ENCODE data around the gene ABHD12.

The ABHD12 gene

GRCh38 chr20:25299806-25300205 lies 90.8 kb downstream of the ABHD12 start:
- Histone ChIP-seq H3K14ac (ENCODE audit: low read length) (no peak overlapping the region), H2AFZ (ENCODE audit: insufficient read depth, low read length, poor library complexity) (no peak overlapping the region), H3K79me2 (ENCODE audit: control insufficient read depth, insufficient read depth, low read length, poor library complexity) (no peaks in the 10 kb centered on the region), H2BK120ac (ENCODE audit: insufficient read depth, low read length, poor library complexity) (no peak overlapping the region), H4K8ac (ENCODE audit: low read depth, low read length) (no peak overlapping the region), H3K18ac (ENCODE audit: low read length) (no peak overlapping the region), H3K9ac (ENCODE audit: low read length) (no peak overlapping the region), H2BK5ac (ENCODE audit: low read depth, low read length, poor library complexity) (no peak overlapping the region), H3K27me3 (ENCODE audit: insufficient read depth, low read length) (no peaks in the 10 kb centered on the region), H3K4me3 (ENCODE audit: low read depth, low read length) (no peak overlapping the region), H2BK12ac (ENCODE audit: low read length) (no peak overlapping the region), H4K91ac (ENCODE audit: low read depth, low read length) (no peak overlapping the region), H3K4ac (ENCODE audit: low read depth, low read length) (no peak overlapping the region), H3K4me2 (ENCODE audit: low read length) (no peak overlapping the region), H3K4me1 (ENCODE audit: control insufficient read depth in 1 of 2, insufficient read depth in 2 of 2, low read length in 2 of 2) (peaks cover 12 to 14% of the 10 kb centered on the region in 2 experiments), H2AK5ac (ENCODE audit: low read length) (no peak overlapping the region), H3K36me3 (ENCODE audit: control insufficient read depth in 1 of 2, insufficient read depth in 2 of 2, low read length in 2 of 2) (peaks cover 61 to 63% of the 10 kb centered on the region in 2 experiments), H3K23ac (ENCODE audit: low read length) (no peak overlapping the region), H4K12ac (ENCODE audit: low read depth, low read length) (no peak overlapping the region), H3K9me3 (ENCODE audit: insufficient read depth, low read depth, low read length) (peaks cover 3% of the 10 kb centered on the region), H3K27ac (ENCODE audit: low read depth, low read length) (no peak overlapping the region), H3K79me1 (ENCODE audit: low read length) (peaks cover 2% of the 10 kb centered on the region)
- peak in 1 of 2 donors; percentile 43 for DNase-seq
- WGBS (ENCODE audit: extremely low coverage, insufficient coverage, insufficient read length), result no CpG with 5 or more reads among the region's 9 CpGs

DNA sequence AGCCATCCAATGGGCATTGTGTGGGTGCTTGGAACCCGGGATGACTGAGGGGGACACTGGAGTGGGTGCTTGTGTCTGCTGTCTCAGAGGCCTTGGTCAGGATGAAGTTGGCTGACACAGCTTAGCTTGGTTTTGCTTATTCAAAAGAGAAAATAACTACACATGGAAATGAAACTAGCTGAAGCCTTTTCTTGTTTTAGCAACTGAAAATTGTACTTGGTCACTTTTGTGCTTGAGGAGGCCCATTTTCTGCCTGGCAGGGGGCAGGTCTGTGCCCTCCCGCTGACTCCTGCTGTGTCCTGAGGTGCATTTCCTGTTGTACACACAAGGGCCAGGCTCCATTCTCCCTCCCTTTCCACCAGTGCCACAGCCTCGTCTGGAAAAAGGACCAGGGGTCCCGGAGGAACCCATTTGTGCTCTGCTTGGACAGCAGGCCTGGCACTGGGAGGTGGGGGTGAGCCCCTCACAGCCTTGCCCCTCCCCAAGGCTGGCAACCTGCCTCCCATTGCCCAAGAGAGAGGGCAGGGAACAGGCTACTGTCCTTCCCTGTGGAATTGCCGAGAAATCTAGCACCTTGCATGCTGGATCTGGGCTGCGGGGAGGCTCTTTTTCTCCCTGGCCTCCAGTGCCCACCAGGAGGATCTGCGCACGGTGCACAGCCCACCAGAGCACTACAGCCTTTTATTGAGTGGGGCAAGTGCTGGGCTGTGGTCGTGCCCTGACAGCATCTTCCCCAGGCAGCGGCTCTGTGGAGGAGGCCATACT lies 93.3 kb downstream of the ABHD12 start:
- Histone ChIP-seq H2BK5ac (ENCODE audit: low read depth, low read length, poor library complexity) (no peak overlapping the region), H3K27me3 (ENCODE audit: insufficient read depth, low read length) (no peaks in the 10 kb centered on the region), H3K4me2 (ENCODE audit: low read length) (no peak overlapping the region), H4K8ac (ENCODE audit: low read depth, low read length) (no peak overlapping the region), H3K9me3 (ENCODE audit: insufficient read depth, low read depth, low read length) (no peaks in the 10 kb centered on the region), H2AK5ac (ENCODE audit: low read length) (no peak overlapping the region), H3K23ac (ENCODE audit: low read length) (no peak overlapping the region), H3K27ac (ENCODE audit: low read depth, low read length) (no peak overlapping the region), H3K4ac (ENCODE audit: low read depth, low read length) (no peak overlapping the region), H4K91ac (ENCODE audit: low read depth, low read length) (no peak overlapping the region), H2AFZ (ENCODE audit: insufficient read depth, low read length, poor library complexity) (no peak overlapping the region), H3K9ac (ENCODE audit: low read length) (no peak overlapping the region), H3K18ac (ENCODE audit: low read length) (no peak overlapping the region), H3K4me3 (ENCODE audit: low read depth, low read length) (no peak overlapping the region), H2BK120ac (ENCODE audit: insufficient read depth, low read length, poor library complexity) (no peak overlapping the region), H3K79me1 (ENCODE audit: low read length) (peaks cover 2% of the 10 kb centered on the region), H4K12ac (ENCODE audit: low read depth, low read length) (no peak overlapping the region), H3K36me3 (ENCODE audit: control insufficient read depth in 1 of 2, insufficient read depth in 2 of 2, low read length in 2 of 2) (peaks cover 55 to 56% of the 10 kb centered on the region in 2 experiments), H3K4me1 (ENCODE audit: control insufficient read depth in 1 of 2, insufficient read depth in 2 of 2, low read length in 2 of 2) (peaks cover 12 to 14% of the 10 kb centered on the region in 2 experiments), H3K14ac (ENCODE audit: low read length) (no peak overlapping the region), H2BK12ac (ENCODE audit: low read length) (no peak overlapping the region), H3K79me2 (ENCODE audit: control insufficient read depth, insufficient read depth, low read length, poor library complexity) (no peaks in the 10 kb centered on the region)
- no peak for DNase-seq
- WGBS (ENCODE audit: extremely low coverage, insufficient coverage, insufficient read length), result no CpG with 5 or more reads among the region's 10 CpGs

- H2AFZ ChIP-seq (ENCODE audit: insufficient read depth, low read length, poor library complexity), result no peak overlapping the region
- no peak overlapping the region for H3K9ac ChIP-seq (ENCODE audit: low read length)
- no peak overlapping the region for H3K4ac ChIP-seq (ENCODE audit: low read depth, low read length)
- no peak overlapping the region for H3K14ac ChIP-seq (ENCODE audit: low read length)
- no peaks in the 10 kb centered on the region for H3K9me3 ChIP-seq (ENCODE audit: insufficient read depth, low read depth, low read length)
- peaks cover 11 to 12% of the 10 kb centered on the region in 2 experiments for H3K4me1 ChIP-seq (ENCODE audit: control insufficient read depth in 1 of 2, insufficient read depth in 2 of 2, low read length in 2 of 2)
- no peak overlapping the region for H3K18ac ChIP-seq (ENCODE audit: low read length)
- H2BK12ac ChIP-seq (ENCODE audit: low read length), result no peak overlapping the region
- no peak overlapping the region for H4K8ac ChIP-seq (ENCODE audit: low read depth, low read length)
- no peak overlapping the region for H2AK5ac ChIP-seq (ENCODE audit: low read length)
- H3K4me2 ChIP-seq (ENCODE audit: low read length), result no peak overlapping the region
- WGBS (ENCODE audit: extremely low coverage, insufficient coverage, insufficient read length), result no CpG with 5 or more reads among the region's 24 CpGs
- H2BK5ac ChIP-seq (ENCODE audit: low read depth, low read length, poor library complexity), result no peak overlapping the region
- no peak overlapping the region for H3K23ac ChIP-seq (ENCODE audit: low read length)
- H4K12ac ChIP-seq (ENCODE audit: low read depth, low read length), result no peak overlapping the region
- no peaks in the 10 kb centered on the region for H3K79me1 ChIP-seq (ENCODE audit: low read length)
- DNase-seq, result peak in 1 of 2 donors; percentile 12
- no peaks in the 10 kb centered on the region for H3K27me3 ChIP-seq (ENCODE audit: insufficient read depth, low read length)
- no peaks in the 10 kb centered on the region for H3K79me2 ChIP-seq (ENCODE audit: control insufficient read depth, insufficient read depth, low read length, poor library complexity)
- no peak overlapping the region for H3K27ac ChIP-seq (ENCODE audit: low read depth, low read length)
- no peak overlapping the region for H3K4me3 ChIP-seq (ENCODE audit: low read depth, low read length)
- no peak overlapping the region for H4K91ac ChIP-seq (ENCODE audit: low read depth, low read length)
- peaks cover 51 to 56% of the 10 kb centered on the region in 2 experiments for H3K36me3 ChIP-seq (ENCODE audit: control insufficient read depth in 1 of 2, insufficient read depth in 2 of 2, low read length in 2 of 2)
- no peak overlapping the region for H2BK120ac ChIP-seq (ENCODE audit: insufficient read depth, low read length, poor library complexity)
These were observed 94.2 kb downstream of the ABHD12 start for GRCh38 chr20:25296094-25297093.

- Histone ChIP-seq H4K91ac (ENCODE audit: low read depth, low read length) (no peak overlapping the region), H3K79me1 (ENCODE audit: low read length) (no peaks in the 10 kb centered on the region), H3K14ac (ENCODE audit: low read length) (no peak overlapping the region), H3K18ac (ENCODE audit: low read length) (no peak overlapping the region), H4K8ac (ENCODE audit: low read depth, low read length) (no peak overlapping the region), H3K4me2 (ENCODE audit: low read length) (no peak overlapping the region), H4K12ac (ENCODE audit: low read depth, low read length) (no peak overlapping the region), H3K36me3 (ENCODE audit: control insufficient read depth in 1 of 2, insufficient read depth in 2 of 2, low read length in 2 of 2) (peaks cover 57 to 59% of the 10 kb centered on the region in 2 experiments), H3K27me3 (ENCODE audit: insufficient read depth, low read length) (no peaks in the 10 kb centered on the region), H3K79me2 (ENCODE audit: control insufficient read depth, insufficient read depth, low read length, poor library complexity) (no peaks in the 10 kb centered on the region), H3K23ac (ENCODE audit: low read length) (no peak overlapping the region), H3K27ac (ENCODE audit: low read depth, low read length) (no peak overlapping the region), H2BK12ac (ENCODE audit: low read length) (no peak overlapping the region), H2AFZ (ENCODE audit: insufficient read depth, low read length, poor library complexity) (no peak overlapping the region), H2AK5ac (ENCODE audit: low read length) (no peak overlapping the region), H2BK5ac (ENCODE audit: low read depth, low read length, poor library complexity) (no peak overlapping the region), H3K4me1 (ENCODE audit: control insufficient read depth in 1 of 2, insufficient read depth in 2 of 2, low read length in 2 of 2) (peaks cover 9 to 12% of the 10 kb centered on the region in 2 experiments), H2BK120ac (ENCODE audit: insufficient read depth, low read length, poor library complexity) (no peak overlapping the region), H3K4me3 (ENCODE audit: low read depth, low read length) (no peak overlapping the region), H3K9me3 (ENCODE audit: insufficient read depth, low read depth, low read length) (no peaks in the 10 kb centered on the region), H3K9ac (ENCODE audit: low read length) (no peak overlapping the region), H3K4ac (ENCODE audit: low read depth, low read length) (no peak overlapping the region)
- DNase-seq, result peak in 1 of 2 donors; percentile 10
- WGBS (ENCODE audit: extremely low coverage, insufficient coverage, insufficient read length), result no CpG with 5 or more reads among the region's 10 CpGs
These were observed 95.1 kb downstream of the ABHD12 start for GRCh38 chr20:25295386-25296093.
